Choroid plexus epithelial cell (primary cell): ENCODE data around the gene PYCARD.

Experiments
- DNase-seq: peaks from one replicate; pipeline ENCODE4 v3.0.0-alpha.2; 2010; ENCODE audit warnings: low read depth
- H3K4me3 ChIP-seq: 2 replicates; pipeline ENCODE4 v1.5.1; 2011; ENCODE audit warnings: low read depth, mild to moderate bottlenecking, control low read depth, low read length, moderate library complexity
- TF ChIP-seq, protein P1 (sequence below): conservative IDR thresholded peaks from 2 replicates; pipeline ENCODE4 v1.5.1; 2011; ENCODE audit warnings: low read depth, mild to moderate bottlenecking, control low read depth, inconsistent platforms, low read length, moderate library complexity

The PYCARD gene

DNA sequence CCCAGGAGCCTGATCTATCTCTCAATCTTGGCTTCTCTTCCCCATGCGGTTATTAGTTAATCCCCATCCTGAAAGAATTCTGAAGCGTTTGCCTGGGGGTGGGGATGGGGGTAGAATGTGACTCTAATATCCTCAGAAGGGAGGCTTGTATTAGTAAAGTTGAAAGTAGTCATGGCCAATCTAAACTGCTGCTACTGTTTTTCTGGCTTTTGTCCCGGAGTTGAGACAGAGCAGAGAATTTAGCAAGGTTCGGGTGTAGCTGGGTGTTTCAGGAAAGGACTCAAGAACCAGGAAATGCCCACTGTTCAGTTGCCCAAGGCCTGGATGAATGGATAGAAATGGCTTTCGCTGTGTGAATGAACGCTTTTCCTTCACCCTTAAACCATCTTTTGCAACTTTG, 39.6 kb upstream of the PYCARD start:
- peak; percentile 5 for DNase-seq

DNA sequence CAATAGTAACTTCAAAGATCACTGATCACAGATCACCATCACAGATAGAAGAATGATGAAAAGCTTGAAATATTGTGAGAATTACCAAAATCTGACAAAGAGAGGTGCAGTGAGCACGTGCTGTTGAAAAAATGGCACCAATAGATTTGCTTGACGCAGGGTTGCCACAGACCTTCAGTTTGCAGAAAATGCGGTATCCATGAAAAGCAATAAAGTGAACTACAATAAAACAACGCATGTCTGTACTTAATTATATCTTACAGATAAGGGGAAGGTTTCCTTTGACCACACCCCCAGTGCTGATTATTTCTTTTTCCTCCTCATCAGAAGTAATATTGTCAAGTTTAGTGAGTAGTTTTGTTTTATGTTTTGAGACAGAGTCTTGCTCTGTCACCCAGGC, 35.5 kb upstream of the PYCARD start:
- H3K4me3 ChIP-seq: no peak overlapping the region
- DNase-seq: no peak
- TF ChIP-seq, protein P1, sequence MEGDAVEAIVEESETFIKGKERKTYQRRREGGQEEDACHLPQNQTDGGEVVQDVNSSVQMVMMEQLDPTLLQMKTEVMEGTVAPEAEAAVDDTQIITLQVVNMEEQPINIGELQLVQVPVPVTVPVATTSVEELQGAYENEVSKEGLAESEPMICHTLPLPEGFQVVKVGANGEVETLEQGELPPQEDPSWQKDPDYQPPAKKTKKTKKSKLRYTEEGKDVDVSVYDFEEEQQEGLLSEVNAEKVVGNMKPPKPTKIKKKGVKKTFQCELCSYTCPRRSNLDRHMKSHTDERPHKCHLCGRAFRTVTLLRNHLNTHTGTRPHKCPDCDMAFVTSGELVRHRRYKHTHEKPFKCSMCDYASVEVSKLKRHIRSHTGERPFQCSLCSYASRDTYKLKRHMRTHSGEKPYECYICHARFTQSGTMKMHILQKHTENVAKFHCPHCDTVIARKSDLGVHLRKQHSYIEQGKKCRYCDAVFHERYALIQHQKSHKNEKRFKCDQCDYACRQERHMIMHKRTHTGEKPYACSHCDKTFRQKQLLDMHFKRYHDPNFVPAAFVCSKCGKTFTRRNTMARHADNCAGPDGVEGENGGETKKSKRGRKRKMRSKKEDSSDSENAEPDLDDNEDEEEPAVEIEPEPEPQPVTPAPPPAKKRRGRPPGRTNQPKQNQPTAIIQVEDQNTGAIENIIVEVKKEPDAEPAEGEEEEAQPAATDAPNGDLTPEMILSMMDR: no peak

More for the DNA sequence above, 39.6 kb upstream of the PYCARD start:
- H3K4me3 ChIP-seq: no peak overlapping the region
- TF ChIP-seq, protein P1: no peak

DNA sequence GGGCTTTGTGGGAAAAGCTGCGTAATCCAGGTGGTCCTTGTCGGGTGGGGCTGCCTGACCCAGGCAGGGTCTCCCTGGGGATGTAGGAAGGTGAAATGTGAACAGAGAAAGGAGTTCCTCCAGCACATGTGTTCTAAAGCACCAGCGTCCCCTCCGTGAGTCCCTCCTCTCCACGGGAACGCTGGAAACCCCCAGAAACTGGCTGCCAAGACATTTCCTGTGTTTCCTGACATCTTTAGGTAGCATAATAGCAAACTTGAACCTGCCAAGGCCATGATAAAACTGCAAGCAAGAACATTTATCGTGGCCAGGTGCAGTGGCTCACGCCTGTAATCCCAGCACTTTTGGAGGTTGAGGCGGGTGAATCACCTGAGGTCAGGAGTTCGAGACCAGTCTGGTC, 26.9 kb upstream of the PYCARD start:
- DNase-seq: no peak
- TF ChIP-seq, protein P1: no peak
- H3K4me3 ChIP-seq: no peak overlapping the region

DNA sequence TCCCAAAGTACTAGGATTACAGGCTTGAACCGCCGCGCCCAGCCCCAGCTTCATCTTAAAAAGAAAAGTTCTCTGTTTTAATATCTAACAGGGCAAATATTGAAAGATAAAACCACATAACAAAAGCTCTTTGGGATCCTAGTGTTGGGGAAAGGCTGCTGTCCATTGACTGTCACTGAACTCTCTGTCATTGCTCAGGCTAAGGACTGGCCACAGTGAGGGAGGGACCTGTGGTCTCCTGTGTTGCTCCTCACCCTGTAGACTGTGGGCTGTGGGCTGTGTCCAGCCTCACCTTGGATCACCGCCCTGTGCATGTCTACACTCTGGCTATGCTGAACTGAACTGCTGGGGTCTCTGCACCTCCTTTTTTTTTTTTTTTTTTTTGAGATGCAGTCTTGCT, 25.6 kb upstream of the PYCARD start:
- TF ChIP-seq, protein P1: no peak
- no peak overlapping the region for H3K4me3 ChIP-seq
- DNase-seq: no peak

DNA sequence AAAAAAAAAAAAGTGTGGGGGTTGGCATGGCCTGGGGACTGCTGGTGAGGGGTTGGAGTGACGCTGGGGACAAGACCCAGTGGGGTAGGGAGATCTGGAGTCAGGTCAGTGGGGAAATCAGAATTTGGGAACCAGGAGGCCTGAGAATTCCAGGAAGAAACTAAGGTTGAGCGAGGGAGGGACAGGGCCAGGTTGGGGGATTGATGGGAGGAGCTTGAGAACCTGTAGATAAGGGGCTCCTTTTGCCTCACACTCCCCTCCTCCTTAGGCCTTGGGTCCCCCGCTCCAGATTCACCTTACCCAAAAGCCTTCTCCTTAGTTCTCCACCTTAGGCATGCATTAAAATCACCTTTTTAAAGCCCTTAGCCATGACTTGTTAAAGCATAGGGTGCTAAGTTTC, 22.6 kb upstream of the PYCARD start:
- DNase-seq: no peak
- TF ChIP-seq, protein P1: no peak

DNA sequence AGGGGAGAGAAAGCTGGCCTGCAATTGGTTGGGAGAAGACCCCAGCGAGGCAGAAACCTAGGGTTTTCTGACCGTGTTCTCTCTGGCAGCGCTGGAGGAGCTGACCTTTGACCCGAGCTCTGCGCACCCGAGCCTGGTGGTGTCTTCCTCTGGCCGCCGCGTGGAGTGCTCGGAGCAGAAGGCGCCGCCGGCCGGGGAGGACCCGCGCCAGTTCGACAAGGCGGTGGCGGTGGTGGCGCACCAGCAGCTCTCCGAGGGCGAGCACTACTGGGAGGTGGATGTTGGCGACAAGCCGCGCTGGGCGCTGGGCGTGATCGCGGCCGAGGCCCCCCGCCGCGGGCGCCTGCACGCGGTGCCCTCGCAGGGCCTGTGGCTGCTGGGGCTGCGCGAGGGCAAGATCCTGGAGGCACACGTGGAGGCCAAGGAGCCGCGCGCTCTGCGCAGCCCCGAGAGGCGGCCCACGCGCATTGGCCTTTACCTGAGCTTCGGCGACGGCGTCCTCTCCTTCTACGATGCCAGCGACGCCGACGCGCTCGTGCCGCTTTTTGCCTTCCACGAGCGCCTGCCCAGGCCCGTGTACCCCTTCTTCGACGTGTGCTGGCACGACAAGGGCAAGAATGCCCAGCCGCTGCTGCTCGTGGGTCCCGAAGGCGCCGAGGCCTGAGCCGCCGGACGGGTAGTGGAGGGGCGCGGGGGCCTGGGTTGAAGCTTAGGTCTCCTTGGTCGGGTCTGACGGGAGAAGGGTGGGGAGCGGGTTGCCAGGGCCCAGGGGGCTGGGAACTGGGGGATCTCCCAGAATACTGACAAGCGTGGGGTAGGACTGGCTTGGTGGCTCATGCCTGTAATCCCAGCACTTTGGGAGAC, 21.8 kb upstream of the PYCARD start:
- TF ChIP-seq, protein P1: no peak
- no peak overlapping the region for H3K4me3 ChIP-seq
- DNase-seq: no peak

More for the DNA sequence above, 22.6 kb upstream of the PYCARD start:
- H3K4me3 ChIP-seq: no peak overlapping the region

DNA sequence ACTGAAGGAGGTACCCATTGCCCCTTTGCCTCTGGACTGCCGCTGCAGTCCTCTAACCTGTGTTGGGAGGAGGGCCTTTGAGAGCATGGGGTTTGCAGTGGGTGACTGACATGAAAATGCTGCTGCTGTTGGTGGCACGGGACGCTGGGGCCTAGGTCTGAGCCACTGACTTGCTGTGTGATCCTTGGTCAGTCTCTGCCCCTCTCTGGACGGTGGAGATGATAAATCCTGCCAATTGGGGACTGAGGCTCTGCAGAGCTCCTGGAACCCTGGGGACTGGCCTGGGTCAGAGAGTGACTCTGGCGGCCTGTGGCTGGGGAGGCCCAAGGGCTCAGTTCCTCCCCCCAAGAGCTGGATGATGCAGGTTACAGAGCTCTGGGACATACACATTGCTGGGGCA, 20.5 kb upstream of the PYCARD start:
- no peak for DNase-seq
- TF ChIP-seq, protein P1: no peak
- no peak overlapping the region for H3K4me3 ChIP-seq
